GM06990 (cell line): Measurements from ENCODE around the gene PHACTR3.

Source experiments
- DNase-seq: peaks from one replicate; pipeline ENCODE4 v3.0.0-alpha.2; 2011; ENCODE audit not compliant: insufficient read length; ENCODE audit errors: extremely low read depth
- H3K27me3 ChIP-seq: replicated peaks from 2 replicates; pipeline ENCODE4 v1.6.0; 2011; ENCODE audit warnings: low read length; ENCODE audit not compliant: control insufficient read depth, insufficient read depth
- H3K36me3 ChIP-seq: 2 replicates; pipeline ENCODE4 v1.5.1; 2011; ENCODE audit warnings: low read length; ENCODE audit not compliant: control insufficient read depth, insufficient read depth
- H3K4me3 ChIP-seq: replicated peaks from 2 replicates; pipeline ENCODE4 v1.5.1; 2011; ENCODE audit warnings: low read depth, mild to moderate bottlenecking, control low read depth, low read length
- TF ChIP-seq, protein P1 (sequence below): IDR thresholded peaks from 2 replicates; pipeline ENCODE4 v1.5.1; 2011; ENCODE audit warnings: low read length, control low read depth, mild to moderate bottlenecking, inconsistent platforms; ENCODE audit not compliant: insufficient read depth, poor library complexity, severe bottlenecking

Gene PHACTR3

DNA sequence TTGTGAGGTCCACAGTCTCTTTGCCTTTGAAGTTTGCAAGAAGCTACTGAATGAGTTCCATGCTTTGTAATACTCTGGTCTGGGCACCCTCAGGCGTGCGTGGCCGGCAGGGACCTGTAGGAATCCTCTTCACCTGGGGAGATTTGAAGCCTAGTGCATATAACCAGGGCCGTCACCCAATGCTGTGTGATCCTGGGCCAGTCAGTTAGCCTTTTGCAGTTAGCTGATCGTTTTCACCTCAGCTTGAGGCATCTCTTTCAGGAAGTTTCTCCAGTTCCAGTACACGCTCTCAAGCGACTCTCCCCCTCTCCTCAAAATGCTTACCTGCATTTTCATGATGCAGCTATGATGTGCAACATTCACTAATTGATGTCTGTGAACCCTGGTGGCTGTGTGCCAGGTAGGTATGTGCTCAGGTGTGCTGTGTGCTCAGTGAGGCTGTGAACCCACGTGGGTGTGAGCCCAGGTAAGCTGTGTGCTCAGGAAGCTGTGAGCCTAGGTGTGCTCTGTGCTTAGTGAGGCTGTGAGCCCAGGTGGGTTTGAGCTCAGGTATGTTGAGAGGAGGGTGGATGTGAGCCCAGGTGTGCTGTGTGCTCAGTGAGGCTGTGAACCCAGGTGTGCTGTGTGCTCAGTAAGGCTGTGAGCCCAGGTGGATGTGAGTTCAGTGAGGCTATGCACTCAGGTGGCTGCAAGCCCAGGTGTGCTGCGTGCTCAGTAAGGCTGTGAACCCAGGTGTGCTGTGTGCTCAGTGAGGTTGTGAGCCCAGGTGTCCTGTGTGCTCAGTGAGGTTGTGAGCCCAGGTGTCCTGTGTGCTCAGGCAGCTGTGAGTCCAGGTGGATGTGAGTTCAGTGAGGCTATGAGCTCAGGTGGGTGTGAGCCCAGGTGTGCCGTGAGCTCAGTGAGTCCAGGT is 120.4 kb downstream of the PHACTR3 start:
- no peak overlapping the region for H3K4me3 ChIP-seq
- H3K36me3 ChIP-seq: no peaks in the 10 kb centered on the region
- no peaks in the 10 kb centered on the region for H3K27me3 ChIP-seq
- TF ChIP-seq, protein P1, sequence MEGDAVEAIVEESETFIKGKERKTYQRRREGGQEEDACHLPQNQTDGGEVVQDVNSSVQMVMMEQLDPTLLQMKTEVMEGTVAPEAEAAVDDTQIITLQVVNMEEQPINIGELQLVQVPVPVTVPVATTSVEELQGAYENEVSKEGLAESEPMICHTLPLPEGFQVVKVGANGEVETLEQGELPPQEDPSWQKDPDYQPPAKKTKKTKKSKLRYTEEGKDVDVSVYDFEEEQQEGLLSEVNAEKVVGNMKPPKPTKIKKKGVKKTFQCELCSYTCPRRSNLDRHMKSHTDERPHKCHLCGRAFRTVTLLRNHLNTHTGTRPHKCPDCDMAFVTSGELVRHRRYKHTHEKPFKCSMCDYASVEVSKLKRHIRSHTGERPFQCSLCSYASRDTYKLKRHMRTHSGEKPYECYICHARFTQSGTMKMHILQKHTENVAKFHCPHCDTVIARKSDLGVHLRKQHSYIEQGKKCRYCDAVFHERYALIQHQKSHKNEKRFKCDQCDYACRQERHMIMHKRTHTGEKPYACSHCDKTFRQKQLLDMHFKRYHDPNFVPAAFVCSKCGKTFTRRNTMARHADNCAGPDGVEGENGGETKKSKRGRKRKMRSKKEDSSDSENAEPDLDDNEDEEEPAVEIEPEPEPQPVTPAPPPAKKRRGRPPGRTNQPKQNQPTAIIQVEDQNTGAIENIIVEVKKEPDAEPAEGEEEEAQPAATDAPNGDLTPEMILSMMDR: no peak
- no peak for DNase-seq

GRCh38 chr20:59725476-59726280 is 121.3 kb downstream of the PHACTR3 start:
- no peaks in the 10 kb centered on the region for H3K27me3 ChIP-seq

DNA sequence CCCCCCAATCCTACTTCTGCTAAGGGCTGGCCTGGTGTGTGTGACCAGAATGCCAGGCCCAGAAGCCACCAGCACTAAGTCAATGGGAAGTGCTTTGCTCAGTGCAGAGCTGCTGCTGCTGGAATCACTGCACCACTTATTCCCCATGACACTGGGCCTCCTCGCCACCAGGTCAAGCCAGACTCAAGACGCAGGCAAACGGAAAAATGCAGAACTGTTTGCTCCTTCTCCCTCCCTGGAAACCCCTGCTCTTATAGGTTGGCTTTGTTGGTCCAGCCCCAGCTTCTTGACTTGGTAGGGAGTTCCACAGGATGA is 121.9 kb downstream of the PHACTR3 start:
- H3K27me3 ChIP-seq: no peaks in the 10 kb centered on the region
- TF ChIP-seq, protein P1: no peak
- H3K36me3 ChIP-seq: no peaks in the 10 kb centered on the region
- no peak overlapping the region for H3K4me3 ChIP-seq
- no peak for DNase-seq

More at GRCh38 chr20:59725476-59726280, 121.3 kb downstream of the PHACTR3 start:
- Histone ChIP-seq H3K36me3 (no peaks in the 10 kb centered on the region), H3K4me3 (no peak overlapping the region)
- TF ChIP-seq, protein P1: no peak
- no peak for DNase-seq

GRCh38 chr20:59728722-59729430 is 124.5 kb downstream of the PHACTR3 start:
- H3K27me3 ChIP-seq: no peaks in the 10 kb centered on the region
- TF ChIP-seq, protein P1: no peak
- H3K36me3 ChIP-seq: no peaks in the 10 kb centered on the region
- no peak for DNase-seq
- no peak overlapping the region for H3K4me3 ChIP-seq

GRCh38 chr20:59729506-59729905 is 125.2 kb downstream of the PHACTR3 start:
- no peaks in the 10 kb centered on the region for H3K36me3 ChIP-seq
- no peaks in the 10 kb centered on the region for H3K27me3 ChIP-seq
- H3K4me3 ChIP-seq: no peak overlapping the region
- no peak for DNase-seq
- TF ChIP-seq, protein P1: no peak
